Endothelial cell of umbilical vein (primary cell): ENCODE measurements around the gene ZBTB40. TPM values are rescaled to one million over a fixed set of nuclear protein-coding genes. Genes with fewer than 3 reads are reported as not detected.

Experiments used
- BruUV-seq: library from RNA; stranded (reverse); fragments of 400-500 nt; replicated peaks from 2 replicates; lab custom pipeline; 2021; lab: Mats Ljungman, UMichigan
- CTCF ChIA-PET: fragments of 300-600, 350-600 bp; sonication (Branson Sonifier 250); formaldehyde crosslinking; loops from one replicate; lab custom pipeline; 2021; ENCODE audit warnings: antibody characterized with exemption, inconsistent platforms; lab: Charles Lee
- POLR2A ChIA-PET: fragments of 300-600, 350-600 bp; sonication (Branson Sonifier 250); formaldehyde crosslinking; loops from one replicate; lab custom pipeline; 2021; ENCODE audit warnings: antibody characterized with exemption, inconsistent platforms; lab: Charles Lee
- DNase-seq: peaks from one replicate; pipeline ENCODE4 v3.0.0-alpha.2; 2011; ENCODE audit warnings: low read depth, low spot score
- FAIRE-seq: peaks from 2 replicates; lab custom pipeline; 2011; peaks lifted over from hg19 to GRCh38; lab: Jason Lieb, UNC
- H2AFZ ChIP-seq: 2 replicates; pipeline ENCODE4 v1.6.0; 2012; ENCODE audit warnings: low read depth, low read length, control low read depth, inconsistent platforms
- H3K27ac ChIP-seq: 2 replicates; pipeline ENCODE4 v1.5.1; 2011; ENCODE audit warnings: low read depth, mild to moderate bottlenecking, control low read depth, low read length, moderate library complexity; ENCODE audit not compliant: insufficient read depth
- H3K27me3 ChIP-seq, 2 experiments: 2 replicates each; pipeline versions ENCODE4 v1.6.0 to v1.6.1; 2011; ENCODE audit warnings: low read length in 2 of 2, mixed read lengths in 1 of 2; ENCODE audit not compliant: control insufficient read depth in 2 of 2, insufficient read depth in 2 of 2
- H3K36me3 ChIP-seq, 2 experiments: 2 replicates in 1 of 2; 3 replicates in 1 of 2; pipeline ENCODE4 v1.5.1; 2011; ENCODE audit warnings: low read length in 2 of 2, mild to moderate bottlenecking in 1 of 2, moderate library complexity in 1 of 2; ENCODE audit not compliant: control insufficient read depth in 2 of 2, insufficient read depth in 2 of 2; ENCODE audit errors: extremely low read depth in 1 of 2
- H3K4me1 ChIP-seq: 3 replicates; pipeline ENCODE4 v1.5.1; 2011; ENCODE audit warnings: mild to moderate bottlenecking, low read length; ENCODE audit not compliant: control insufficient read depth, insufficient read depth; ENCODE audit errors: extremely low read depth
- H3K4me2 ChIP-seq: 2 replicates; pipeline ENCODE4 v1.6.1; 2011; ENCODE audit warnings: low read length, control low read depth, mixed read lengths; ENCODE audit not compliant: insufficient read depth
- H3K4me3 ChIP-seq, 3 experiments: fragments of 200-600 bp in 1 of 3; sonication (generic), shearing (Covaris generic) in 1 of 3; replicated peaks in 1 of 3; 2 replicates each; pipeline ENCODE4 v1.5.1; 2011 to 2016; ENCODE audit warnings: control low read depth in 3 of 3, low read length in 3 of 3, mild to moderate bottlenecking in 2 of 3, inconsistent platforms in 1 of 3, low read depth in 1 of 3, moderate library complexity in 1 of 3; ENCODE audit not compliant: insufficient read depth in 1 of 3
- H3K79me2 ChIP-seq: 2 replicates; pipeline ENCODE4 v1.6.0; 2012; ENCODE audit warnings: low read length, inconsistent platforms; ENCODE audit not compliant: control insufficient read depth, insufficient read depth
- H3K9ac ChIP-seq: replicated peaks from 2 replicates; pipeline ENCODE3; 2011; ENCODE audit warnings: low read length, control low read depth; ENCODE audit not compliant: insufficient read depth; ENCODE audit errors: extremely low read depth
- H3K9me1 ChIP-seq: replicated peaks from 3 replicates; pipeline ENCODE4 v1.6.0; 2011; ENCODE audit warnings: mild to moderate bottlenecking, low read length; ENCODE audit not compliant: control insufficient read depth, insufficient read depth; ENCODE audit errors: extremely low read depth
- H3K9me3 ChIP-seq: replicated peaks from 2 replicates; pipeline ENCODE4 v1.5.1; 2012; ENCODE audit warnings: low read length, inconsistent platforms; ENCODE audit not compliant: control insufficient read depth, insufficient read depth
- H4K20me1 ChIP-seq: replicated peaks from 2 replicates; pipeline ENCODE3; 2011; ENCODE audit warnings: mild to moderate bottlenecking, low read length; ENCODE audit not compliant: control insufficient read depth, insufficient read depth; ENCODE audit errors: extremely low read depth
- EZH2 ChIP-seq: IDR thresholded peaks from 2 replicates; pipeline ENCODE4 v1.6.1; 2012; ENCODE audit warnings: borderline replicate concordance, low read depth, mild to moderate bottlenecking, moderate library complexity, low read length, inconsistent platforms; ENCODE audit not compliant: severe bottlenecking
- FOS ChIP-seq: IDR thresholded peaks from 2 replicates; pipeline ENCODE4 v1.6.1; 2011; ENCODE audit warnings: mild to moderate bottlenecking, low read length, moderate library complexity, borderline replicate concordance; ENCODE audit not compliant: insufficient read depth
- GATA2 ChIP-seq: IDR thresholded peaks from 2 replicates; pipeline ENCODE4 v1.7.0; 2011; ENCODE audit warnings: low read depth, mild to moderate bottlenecking, moderate library complexity, mixed read lengths, low read length; ENCODE audit not compliant: insufficient read length, insufficient read depth
- JUN ChIP-seq: IDR thresholded peaks from 2 replicates; pipeline ENCODE4 v1.6.1; 2011; ENCODE audit warnings: borderline replicate concordance, low read depth; ENCODE audit not compliant: insufficient read length, insufficient read depth
- MAX ChIP-seq: IDR thresholded peaks from 2 replicates; pipeline ENCODE4 v1.6.1; 2011; ENCODE audit not compliant: insufficient read depth, insufficient read length
- MYC ChIP-seq: IDR thresholded peaks from one replicate; pipeline ENCODE4 v1.6.1; 2011; ENCODE audit warnings: mild to moderate bottlenecking, low read depth, low read length
- POLR2A ChIP-seq: IDR thresholded peaks from 2 replicates; pipeline ENCODE4 v1.6.1; 2012; ENCODE audit warnings: low read depth, mild to moderate bottlenecking, control low read depth, low read length
- POLR2AphosphoS5 ChIP-seq: IDR thresholded peaks from 2 replicates; pipeline ENCODE4 v1.6.1; 2012; ENCODE audit warnings: low read depth, mild to moderate bottlenecking, control low read depth, low read length, moderate library complexity; ENCODE audit not compliant: insufficient read depth
- dilution Hi-C: fragments of 300-500 bp; cut with MboI; formaldehyde crosslinking; loops from one replicate; pipeline ENCODE4 v1.15.0; 2019; ENCODE audit warnings: low sequenced_read_pairs; ENCODE audit not compliant: extremely low pct_ligation_motif_present
- intact Hi-C: fragments of 100-400 bp; cut with micrococcal nuclease; formaldehyde crosslinking; loops from one replicate; pipeline ENCODE4 v1.10.0; 2022
- polyA plus RNA-seq, 4 experiments: library from polyadenylated mRNA; depleted of rRNA in 3 of 4; stranded (reverse) in 3 of 4; unstranded in 1 of 4; fragments of >200 nt; gene quantifications; 2 replicates each; pipeline versions ENCODE4 v1.2.1 to v1.2.3, GENCODE V29; 2011 to 2012; ENCODE audit warnings: missing spikeins in 1 of 4
- total RNA-seq: library from RNA; stranded (reverse); gene quantifications from 2 replicates; pipeline ENCODE4 v1.2.3, GENCODE V29; 2021
- TF ChIP-seq, protein P1 (sequence below), 2 donors: IDR thresholded peaks; 1 replicate in 1 of 2; 2 replicates in 1 of 2; pipeline ENCODE4 v1.5.1; 2011; ENCODE audit warnings: low read length in 2 of 2, mild to moderate bottlenecking in 2 of 2, moderate library complexity in 2 of 2, control low read depth in 1 of 2, inconsistent platforms in 1 of 2, low read depth in 1 of 2; ENCODE audit not compliant: insufficient read depth in 1 of 2; ENCODE audit errors: extremely low read depth in 1 of 2

Gene ZBTB40
- total and polyA plus RNA-seq, 2 donors (not counting 3 experiments of a cell fraction or from before 2014, with no cell fraction given) = 12.3 to 21.3 TPM

DNA sequence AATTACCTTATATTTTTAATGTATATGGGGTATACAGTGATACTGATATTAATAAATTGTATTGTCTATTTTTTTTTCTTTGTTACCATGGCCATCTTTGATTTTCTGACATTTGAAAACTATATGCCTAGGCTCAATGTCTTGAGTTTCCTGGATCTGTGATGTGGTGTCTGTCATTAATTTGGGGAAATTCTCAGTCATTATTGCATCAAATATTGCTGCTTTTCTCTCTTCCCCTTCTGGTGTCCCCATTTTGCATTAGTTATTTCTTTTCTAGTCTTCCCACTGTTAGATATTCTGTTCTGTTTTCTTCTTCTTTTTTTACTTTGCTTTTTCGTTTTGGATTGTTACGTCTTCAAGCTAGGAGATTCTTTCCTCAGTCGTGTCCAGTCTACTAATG is 33.8 kb downstream of the ZBTB40 start:
- TF ChIP-seq POLR2A (no peak), EZH2 (no peak), MAX (no peak), POLR2AphosphoS5 (no peak), JUN (no peak), FOS (no peak), MYC (no peak), GATA2 (no peak)
- TF ChIP-seq, protein P1, sequence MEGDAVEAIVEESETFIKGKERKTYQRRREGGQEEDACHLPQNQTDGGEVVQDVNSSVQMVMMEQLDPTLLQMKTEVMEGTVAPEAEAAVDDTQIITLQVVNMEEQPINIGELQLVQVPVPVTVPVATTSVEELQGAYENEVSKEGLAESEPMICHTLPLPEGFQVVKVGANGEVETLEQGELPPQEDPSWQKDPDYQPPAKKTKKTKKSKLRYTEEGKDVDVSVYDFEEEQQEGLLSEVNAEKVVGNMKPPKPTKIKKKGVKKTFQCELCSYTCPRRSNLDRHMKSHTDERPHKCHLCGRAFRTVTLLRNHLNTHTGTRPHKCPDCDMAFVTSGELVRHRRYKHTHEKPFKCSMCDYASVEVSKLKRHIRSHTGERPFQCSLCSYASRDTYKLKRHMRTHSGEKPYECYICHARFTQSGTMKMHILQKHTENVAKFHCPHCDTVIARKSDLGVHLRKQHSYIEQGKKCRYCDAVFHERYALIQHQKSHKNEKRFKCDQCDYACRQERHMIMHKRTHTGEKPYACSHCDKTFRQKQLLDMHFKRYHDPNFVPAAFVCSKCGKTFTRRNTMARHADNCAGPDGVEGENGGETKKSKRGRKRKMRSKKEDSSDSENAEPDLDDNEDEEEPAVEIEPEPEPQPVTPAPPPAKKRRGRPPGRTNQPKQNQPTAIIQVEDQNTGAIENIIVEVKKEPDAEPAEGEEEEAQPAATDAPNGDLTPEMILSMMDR (IDR thresholded peaks at IDR 0.05; ENCODE audit: extremely low read depth in 1 of 2, insufficient read depth in 1 of 2, low read depth in 1 of 2, low read length in 2 of 2) = no peak
- no peak for DNase-seq
- Histone ChIP-seq H3K9me1 (no peaks in the 10 kb centered on the region), H2AFZ (no peak overlapping the region), H3K4me2 (no peak overlapping the region), H3K9me3 (no peaks in the 10 kb centered on the region), H3K27me3 (no peaks in the 10 kb centered on the region), H3K79me2 (peaks cover 21% of the 10 kb centered on the region), H3K36me3 (peaks cover 0 to 2% of the 10 kb centered on the region in 2 experiments), H3K9ac (no peak overlapping the region), H3K4me1 (peaks cover 14% of the 10 kb centered on the region), H3K27ac (no peak overlapping the region), H4K20me1 (peaks cover 5% of the 10 kb centered on the region), H3K4me3 (no peak overlapping the region)
- BruUV-seq = no TSS peak
- POLR2A ChIA-PET = no interaction called here
- no peak for FAIRE-seq
- CTCF ChIA-PET = interaction anchor here (1.3 kb wide), 1 partner anchor 18 kb away, joined by 3 read pairs; no protein-coding TSS in a partner anchor
- intact Hi-C loops = no loop called here
- dilution Hi-C loops = no loop called here
